NOMO-1 treated with DMSO at 0.1 percent for 48 hours (cell line): ENCODE results near the gene KRTAP10-10.
"Not testable (repeated sequence)": the region's sequence is repeated elsewhere in the genome, so short reads cannot be mapped to it uniquely, and the experiment has no call there.

ENCODE experiments used
- DNase-seq: peaks from one replicate; lab custom pipeline; 2025; ENCODE audit not compliant: unreplicated experiment; lab: John Stamatoyannopoulos, UW

Gene KRTAP10-10, protein sequence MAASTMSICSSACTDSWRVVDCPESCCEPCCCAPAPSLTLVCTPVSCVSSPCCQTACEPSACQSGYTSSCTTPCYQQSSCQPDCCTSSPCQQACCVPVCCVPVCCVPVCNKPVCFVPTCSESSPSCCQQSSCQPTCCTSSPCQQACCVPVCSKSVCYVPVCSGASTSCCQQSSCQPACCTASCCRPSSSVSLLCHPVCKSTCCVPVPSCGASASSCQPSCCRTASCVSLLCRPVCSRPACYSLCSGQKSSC

DNA sequence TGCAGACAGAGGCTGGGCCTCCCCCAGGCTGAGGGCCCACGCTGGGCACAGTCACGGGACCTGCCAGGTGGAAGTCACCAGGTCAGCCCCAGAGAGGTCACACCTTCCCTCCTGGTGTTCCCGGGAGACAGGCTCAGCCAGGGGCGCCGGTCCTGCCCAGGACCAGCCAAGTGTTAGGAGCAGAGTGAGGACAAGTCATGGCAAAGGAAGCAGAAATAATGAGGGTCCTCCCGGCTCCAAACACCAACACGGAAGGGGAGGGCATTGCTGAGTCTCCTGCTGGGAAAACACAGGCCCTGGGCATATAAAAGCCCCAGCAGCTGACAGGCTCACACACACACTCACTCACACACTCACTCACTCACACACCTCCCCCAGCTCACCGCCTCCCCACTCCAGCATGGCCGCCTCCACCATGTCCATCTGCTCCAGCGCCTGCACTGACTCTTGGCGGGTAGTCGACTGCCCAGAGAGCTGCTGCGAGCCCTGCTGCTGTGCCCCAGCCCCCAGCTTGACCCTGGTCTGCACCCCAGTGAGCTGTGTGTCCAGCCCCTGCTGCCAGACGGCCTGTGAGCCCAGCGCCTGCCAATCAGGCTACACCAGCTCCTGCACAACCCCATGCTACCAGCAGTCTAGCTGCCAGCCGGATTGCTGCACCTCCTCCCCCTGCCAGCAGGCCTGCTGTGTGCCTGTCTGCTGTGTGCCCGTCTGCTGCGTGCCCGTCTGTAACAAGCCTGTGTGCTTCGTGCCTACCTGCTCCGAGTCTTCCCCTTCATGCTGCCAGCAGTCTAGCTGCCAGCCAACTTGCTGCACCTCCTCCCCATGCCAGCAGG lies at the start of gene KRTAP10-10:
Gene KRTAP10-10 (plus strand): TSS at position 339 of the 833 bp plus-strand sequence. CDS start 62 bp downstream, at position 401.
- DNase-seq, result no peak

GRCh38 chr21:44589094-44589493 lies 48.1 kb upstream of the KRTAP10-10 start:
- no peak for DNase-seq

GRCh38 chr21:44589586-44590305 lies 47.4 kb upstream of the KRTAP10-10 start:
- DNase-seq, result no peak

DNA sequence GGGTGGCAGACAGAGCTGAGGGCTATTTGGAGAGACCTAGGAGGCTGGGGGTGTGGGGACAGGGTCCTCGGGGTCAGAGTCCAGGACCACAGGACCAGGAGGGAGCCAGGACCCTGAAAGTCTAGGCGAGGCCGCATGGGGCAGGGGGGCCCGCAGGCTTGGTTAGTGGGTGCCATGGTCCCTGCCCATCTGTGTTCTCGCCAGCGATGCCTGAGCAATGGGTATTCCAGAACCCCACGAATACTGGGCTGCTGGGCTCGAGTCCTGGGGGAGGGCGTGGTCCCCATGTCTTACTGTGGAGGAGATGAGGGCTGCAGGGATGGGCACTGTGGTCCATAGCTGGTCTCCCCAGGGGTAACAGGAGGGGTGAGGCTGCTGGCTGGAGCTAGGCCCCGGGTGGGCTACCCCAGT lies 46.8 kb upstream of the KRTAP10-10 start:
- DNase-seq, result no peak

- DNase-seq, result not testable (repeated sequence)
Observed at GRCh38 chr21:44590897-44591800, 46.0 kb upstream of the KRTAP10-10 start.

DNA sequence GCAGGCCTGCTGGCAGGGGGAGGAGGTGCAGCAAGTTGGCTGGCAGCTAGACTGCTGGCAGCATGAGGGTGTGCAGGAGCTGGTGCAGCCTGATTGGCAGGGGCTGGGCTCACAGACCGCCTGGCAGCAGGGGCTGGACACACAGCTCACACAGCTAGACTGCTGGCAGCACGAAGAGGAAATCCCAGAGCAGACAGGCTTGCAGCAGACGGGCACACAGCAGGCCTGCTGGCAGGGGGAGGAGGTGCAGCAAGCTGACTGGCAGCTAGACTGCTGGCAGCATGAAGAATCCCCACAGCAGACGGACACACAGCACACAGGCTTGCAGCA lies 45.4 kb upstream of the KRTAP10-10 start:
- not testable (repeated sequence) for DNase-seq

DNA sequence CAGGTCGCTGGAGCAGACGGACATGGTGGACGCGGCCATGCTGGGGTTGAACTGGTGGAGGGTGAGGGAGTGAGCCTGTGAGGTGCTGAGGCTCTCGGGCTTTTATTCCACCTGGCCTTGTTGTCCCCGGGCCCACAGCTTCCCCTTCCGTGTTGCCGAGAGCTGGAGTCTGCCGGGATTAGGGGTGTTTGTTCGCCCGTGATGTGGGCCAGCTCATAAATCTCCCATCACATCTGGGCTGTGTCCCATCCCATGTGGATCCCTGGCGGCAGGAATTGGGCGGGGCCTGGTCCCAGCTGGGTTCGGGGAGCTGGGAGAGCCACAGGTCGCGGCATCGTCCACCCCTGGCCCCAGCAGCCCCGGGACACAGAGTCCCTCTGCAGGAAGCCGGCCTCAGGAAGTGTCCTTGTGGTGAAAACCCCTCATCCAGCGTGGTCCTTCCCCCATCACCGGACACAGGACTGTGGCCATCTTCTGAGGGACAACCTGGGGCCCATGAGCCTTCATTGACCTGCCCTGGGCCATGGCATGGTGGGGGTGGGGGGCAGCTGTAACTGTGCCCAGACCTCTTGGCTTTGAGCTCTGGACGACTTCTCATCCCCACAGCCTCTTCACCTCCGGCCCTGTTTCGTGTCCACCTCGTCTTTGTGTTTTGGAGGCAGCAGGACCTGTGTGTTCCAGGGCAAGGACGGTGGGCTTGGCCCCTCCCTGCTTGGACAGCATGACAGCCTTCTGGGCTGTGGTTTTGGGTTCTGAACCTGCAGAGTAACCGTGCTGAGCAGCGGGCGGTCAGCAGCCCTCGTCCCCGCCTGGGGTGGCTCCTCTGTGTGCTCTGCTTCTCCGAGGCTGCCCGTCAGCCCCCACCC lies 44.5 kb upstream of the KRTAP10-10 start, which contains the start of gene KRTAP10-6:
Gene KRTAP10-6 (minus strand): TSS at position 60 of the 866 bp plus-strand sequence. CDS start 21 bp downstream, at position 39.
- no peak for DNase-seq

GRCh38 chr21:44593598-44594405 lies 43.4 kb upstream of the KRTAP10-10 start:
- DNase-seq, result no peak

DNA sequence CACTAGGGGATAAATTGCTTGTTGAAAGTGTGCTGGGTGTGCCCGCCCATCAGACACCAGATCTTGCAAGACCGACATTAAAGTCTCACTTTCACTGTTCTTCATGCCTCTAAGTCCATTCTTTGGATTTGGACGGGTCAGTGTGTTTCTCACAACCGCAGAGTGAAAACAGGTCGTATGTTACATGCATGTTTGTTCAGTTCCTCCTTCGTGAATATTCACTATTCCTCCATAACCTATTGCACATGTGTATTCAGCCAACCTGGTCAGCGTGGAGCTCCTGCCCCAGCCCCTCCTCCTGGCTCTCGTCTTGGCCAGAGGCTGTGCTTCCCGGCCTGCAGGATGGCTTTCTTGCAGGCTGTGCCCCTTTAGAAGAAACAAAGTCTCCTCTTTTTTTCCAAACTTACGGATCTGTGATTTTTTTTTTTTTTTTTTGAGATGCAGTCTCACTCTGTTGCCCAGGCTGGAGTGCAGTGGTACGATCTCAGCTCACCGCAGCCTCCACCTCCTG lies 42.7 kb upstream of the KRTAP10-10 start:
- DNase-seq, result no peak

DNA sequence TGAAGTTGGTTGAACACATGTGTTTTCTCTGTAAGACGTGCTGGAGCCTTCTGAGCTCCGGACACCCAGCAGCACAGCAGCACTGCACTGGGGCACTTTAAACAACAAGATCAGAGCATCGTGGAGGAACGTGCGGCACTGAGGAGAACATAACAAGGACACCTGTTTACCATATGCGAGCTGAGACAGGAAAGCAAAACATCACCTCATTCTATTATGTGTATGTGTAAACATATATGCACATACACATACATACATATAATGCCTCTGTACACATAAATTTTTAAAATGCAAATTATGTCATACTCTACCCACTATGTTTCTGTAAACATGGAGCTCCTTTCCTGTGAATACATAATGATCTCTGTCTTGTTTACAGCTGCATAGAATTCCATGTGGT lies 41.6 kb upstream of the KRTAP10-10 start:
- no peak for DNase-seq

- DNase-seq, result no peak
Observed at GRCh38 chr21:44596068-44596725, 41.0 kb upstream of the KRTAP10-10 start.

DNA sequence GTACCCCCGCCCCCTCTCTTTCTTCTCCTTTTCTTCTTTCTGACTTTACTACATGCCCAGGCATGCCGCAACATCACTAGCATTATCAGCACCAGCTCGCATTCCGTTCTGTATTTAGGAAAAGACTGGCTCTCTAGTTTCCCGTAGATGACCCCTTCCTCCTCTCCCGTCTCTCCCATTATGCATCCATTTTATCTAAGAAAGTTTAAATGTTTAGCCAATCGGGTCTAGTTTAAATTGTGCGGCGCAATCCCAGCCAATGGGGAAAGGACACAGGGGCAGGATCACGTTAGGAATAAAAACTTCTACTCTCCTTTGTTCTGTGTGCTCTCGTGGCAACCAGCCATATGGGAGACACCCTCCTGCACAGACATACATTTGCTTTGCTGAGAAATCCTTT lies 39.1 kb upstream of the KRTAP10-10 start:
- DNase-seq, result no peak

GRCh38 chr21:44599264-44600029 lies 37.7 kb upstream of the KRTAP10-10 start:
- no peak for DNase-seq

DNA sequence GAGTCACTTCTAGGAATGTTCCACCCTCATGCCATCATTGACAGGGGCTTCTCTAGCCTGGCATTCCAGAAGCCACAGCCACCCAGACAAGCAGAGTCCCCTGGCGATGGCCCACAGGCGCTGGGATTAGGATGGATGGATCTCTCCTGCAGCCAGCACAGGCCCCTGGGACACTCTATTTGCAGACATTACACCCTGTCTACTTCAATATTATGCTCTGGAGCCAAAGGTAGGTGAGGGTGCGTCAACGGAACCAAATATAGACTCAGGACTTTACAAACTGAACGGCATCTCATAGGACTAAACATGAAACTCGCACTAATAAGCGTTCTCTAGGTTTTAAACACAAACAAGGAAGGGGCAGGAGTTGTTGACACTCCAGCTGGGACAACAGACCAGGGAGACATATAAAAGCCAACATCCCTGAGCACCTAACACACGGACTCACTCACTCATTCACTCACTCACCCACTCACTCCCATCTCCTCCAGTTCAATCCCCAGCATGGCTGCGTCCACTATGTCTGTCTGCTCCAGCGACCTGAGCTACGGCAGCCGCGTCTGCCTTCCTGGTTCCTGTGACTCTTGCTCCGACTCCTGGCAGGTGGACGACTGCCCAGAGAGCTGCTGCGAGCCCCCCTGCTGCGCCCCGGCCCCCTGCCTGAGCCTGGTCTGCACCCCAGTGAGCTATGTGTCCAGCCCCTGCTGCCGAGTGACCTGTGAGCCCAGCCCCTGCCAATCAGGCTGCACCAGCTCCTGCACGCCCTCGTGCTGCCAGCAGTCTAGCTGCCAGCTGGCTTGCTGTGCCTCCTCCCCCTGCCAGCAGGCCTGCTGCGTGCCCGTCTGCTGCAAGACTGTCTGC lies 36.8 kb upstream of the KRTAP10-10 start, which contains the start of gene KRTAP10-7:
Gene KRTAP10-7 (plus strand): TSS at position 480 of the 861 bp plus-strand sequence. CDS start 25 bp downstream, at position 505.
- not testable (repeated sequence) for DNase-seq

GRCh38 chr21:44601091-44601490 lies 36.1 kb upstream of the KRTAP10-10 start:
- not testable (repeated sequence) for DNase-seq
